H1 (cell line): ENCODE data around the gene TOMM40. TPM values are rescaled to one million over a fixed set of nuclear protein-coding genes. Genes with fewer than 3 reads are reported as not detected.
A peak's percentile ranks its signal among the peaks of the same experiment; 100 is the strongest.

Source experiments
- CTCF ChIA-PET: fragments of 300-600 bp; sonication (Branson Sonifier 250); formaldehyde crosslinking; loops from one replicate; lab custom pipeline; 2021; ENCODE audit not compliant: partially characterized antibody; lab: Charles Lee
- POLR2A ChIA-PET: fragments of 300-600 bp; sonication (Branson Sonifier 250); formaldehyde crosslinking; loops from one replicate; lab custom pipeline; 2021; ENCODE audit warnings: inconsistent platforms; ENCODE audit not compliant: partially characterized antibody; lab: Charles Lee
- DNase-seq, 2 experiments: peaks; one replicate each; pipeline versions ENCODE4 v3.0.0 to v3.0.0-alpha.2; 2010 to 2022; ENCODE audit warnings: low spot score in 2 of 2, low read depth in 1 of 2, mixed read lengths in 1 of 2
- FAIRE-seq: peaks from 2 replicates; lab custom pipeline; 2011; peaks lifted over from hg19 to GRCh38; lab: Jason Lieb, UNC
- H2AFZ ChIP-seq: 2 replicates; pipeline ENCODE4 v1.8.1; 2012; ENCODE audit warnings: low read length, inconsistent platforms
- H2AK5ac ChIP-seq: 2 replicates; pipeline ENCODE4 v1.6.1; 2013; ENCODE audit warnings: low read depth, low read length
- H2BK120ac ChIP-seq: replicated peaks from 2 replicates; pipeline ENCODE3; 2013; ENCODE audit warnings: low read depth, low read length, inconsistent platforms
- H2BK12ac ChIP-seq: 2 replicates; pipeline ENCODE4 v1.6.1; 2013; ENCODE audit warnings: low read depth, low read length
- H2BK15ac ChIP-seq: 2 replicates; pipeline ENCODE4 v1.6.1; 2013; ENCODE audit warnings: low read length
- H2BK20ac ChIP-seq: 2 replicates; pipeline ENCODE4 v1.6.1; 2013; ENCODE audit warnings: low read length
- H2BK5ac ChIP-seq: 2 replicates; pipeline ENCODE4 v1.6.1; 2013; ENCODE audit warnings: low read depth, low read length
- H3K14ac ChIP-seq: 2 replicates; pipeline ENCODE4 v1.6.1; 2013; ENCODE audit warnings: inconsistent platforms; ENCODE audit not compliant: insufficient read length
- H3K18ac ChIP-seq: 2 replicates; pipeline ENCODE4 v1.6.1; 2013; ENCODE audit warnings: low read length; ENCODE audit errors: extremely low read depth
- H3K23ac ChIP-seq: 2 replicates; pipeline ENCODE4 v1.6.1; 2013; ENCODE audit warnings: inconsistent platforms; ENCODE audit not compliant: insufficient read length
- H3K23me2 ChIP-seq: 2 replicates; pipeline ENCODE4 v1.6.1; 2013; ENCODE audit warnings: low read depth, low read length
- H3K27ac ChIP-seq: 2 replicates; pipeline ENCODE4 v1.6.1; 2011; ENCODE audit warnings: low read depth, low read length, inconsistent platforms
- H3K27me3 ChIP-seq, 4 experiments: replicated peaks in 1 of 4; 1 replicate in 1 of 4; 2 replicates in 3 of 4; pipeline versions ENCODE4 v1.6.1 to v1.8.1; 2011 to 2013; ENCODE audit warnings: low read length in 3 of 4, mild to moderate bottlenecking in 3 of 4, inconsistent platforms in 2 of 4, mixed read lengths in 2 of 4, moderate library complexity in 1 of 4; ENCODE audit not compliant: control insufficient read depth in 3 of 4, insufficient read depth in 3 of 4; ENCODE audit errors: extremely low read depth in 1 of 4
- H3K36me3 ChIP-seq, 4 experiments: 2 replicates each; pipeline versions ENCODE4 v1.6.1 to v1.8.1; 2011 to 2013; ENCODE audit warnings: mild to moderate bottlenecking in 4 of 4, low read length in 3 of 4, moderate library complexity in 2 of 4, control low read depth in 1 of 4, inconsistent platforms in 1 of 4; ENCODE audit not compliant: insufficient read depth in 4 of 4, control insufficient read depth in 2 of 4
- H3K4ac ChIP-seq: replicated peaks from 2 replicates; pipeline ENCODE3; 2013; ENCODE audit warnings: low read length, low read depth, mixed read lengths, inconsistent platforms; ENCODE audit not compliant: insufficient read length
- H3K4me1 ChIP-seq, 4 experiments: replicated peaks in 1 of 4; 1 replicate in 1 of 4; 2 replicates in 3 of 4; pipeline versions ENCODE4 v1.6.1 to v1.8.1; 2011 to 2013; ENCODE audit warnings: low read length in 3 of 4, inconsistent platforms in 2 of 4, mixed read lengths in 1 of 4; ENCODE audit not compliant: insufficient read depth in 4 of 4, control insufficient read depth in 3 of 4
- H3K4me2 ChIP-seq, 2 experiments: 2 replicates each; pipeline versions ENCODE4 v1.6.1 to v1.8.1; 2011 to 2013; ENCODE audit warnings: low read depth in 2 of 2, low read length in 2 of 2, control low read depth in 1 of 2, inconsistent platforms in 1 of 2, mild to moderate bottlenecking in 1 of 2; ENCODE audit not compliant: insufficient read depth in 1 of 2
- H3K4me3 ChIP-seq, 4 experiments: fragments of 200-600, 300-600 bp in 1 of 4; sonication (generic), shearing (Covaris generic), sonication (Bioruptor Twin) in 1 of 4; 2 replicates each; pipeline versions ENCODE4 v1.5.1 to v1.8.1; 2011 to 2016; ENCODE audit warnings: low read length in 4 of 4, low read depth in 3 of 4, control low read depth in 2 of 4, inconsistent platforms in 2 of 4, mild to moderate bottlenecking in 2 of 4, mixed read lengths in 1 of 4, moderate library complexity in 1 of 4; ENCODE audit not compliant: insufficient read depth in 2 of 4; ENCODE audit errors: extremely low read depth in 1 of 4
- H3K56ac ChIP-seq: replicated peaks from 2 replicates; pipeline ENCODE3; 2013; ENCODE audit warnings: low read depth, mild to moderate bottlenecking, mixed read lengths, low read length, inconsistent platforms; ENCODE audit not compliant: insufficient read length
- H3K79me1 ChIP-seq: 2 replicates; pipeline ENCODE4 v1.6.1; 2013; ENCODE audit warnings: low read depth, low read length, control low read depth
- H3K79me2 ChIP-seq, 2 experiments: 2 replicates each; pipeline versions ENCODE4 v1.6.1 to v1.8.1; 2012 to 2013; ENCODE audit warnings: low read length in 2 of 2, mild to moderate bottlenecking in 2 of 2, inconsistent platforms in 1 of 2; ENCODE audit not compliant: insufficient read depth in 2 of 2, control insufficient read depth in 1 of 2
- H3K9ac ChIP-seq, 4 experiments: replicated peaks in 1 of 4; 1 replicate in 1 of 4; 2 replicates in 3 of 4; pipeline versions ENCODE4 v1.6.1 to v1.8.1; 2011 to 2013; ENCODE audit warnings: low read depth in 3 of 4, low read length in 3 of 4, control low read depth in 2 of 4, mild to moderate bottlenecking in 2 of 4, moderate library complexity in 2 of 4, inconsistent platforms in 1 of 4; ENCODE audit errors: extremely low read depth in 1 of 4
- H3K9me3 ChIP-seq, 2 experiments: 2 replicates each; pipeline versions ENCODE4 v1.6.1 to v1.8.1; 2012 to 2013; ENCODE audit warnings: mild to moderate bottlenecking in 2 of 2, moderate library complexity in 2 of 2, control low read depth in 1 of 2, inconsistent platforms in 1 of 2, low read depth in 1 of 2, low read length in 1 of 2, mixed read lengths in 1 of 2; ENCODE audit not compliant: insufficient read depth in 2 of 2
- H4K20me1 ChIP-seq, 2 experiments: replicated peaks in 1 of 2; 2 replicates each; pipeline versions ENCODE3 to v1.8.1; 2011 to 2013; ENCODE audit warnings: inconsistent platforms in 2 of 2, low read length in 2 of 2, mild to moderate bottlenecking in 1 of 2; ENCODE audit not compliant: insufficient read depth in 2 of 2, control insufficient read depth in 1 of 2
- H4K5ac ChIP-seq: 2 replicates; pipeline ENCODE4 v1.6.1; 2013; ENCODE audit warnings: low read length, low read depth, mixed read lengths, inconsistent platforms; ENCODE audit not compliant: insufficient read length
- H4K8ac ChIP-seq: 2 replicates; pipeline ENCODE4 v1.8.0; 2013; ENCODE audit warnings: mild to moderate bottlenecking, moderate library complexity, low read length, inconsistent platforms; ENCODE audit not compliant: insufficient read depth; ENCODE audit errors: extremely low read depth
- H4K91ac ChIP-seq: replicated peaks from 2 replicates; pipeline ENCODE3; 2013; ENCODE audit warnings: low read length, mixed read lengths, inconsistent platforms; ENCODE audit not compliant: insufficient read length
- BACH1 ChIP-seq: IDR thresholded peaks from 2 replicates; pipeline ENCODE4 v1.6.1; 2012; ENCODE audit warnings: low read length, improper control_type of control experiment
- CBX5 ChIP-seq: fragments of 300-800, 300-1000 bp; sonication (generic); IDR thresholded peaks from 2 replicates; pipeline ENCODE4 v1.7.1; 2016; ENCODE audit warnings: antibody characterized with exemption, low read length, low read depth
- GTF2F1 ChIP-seq: IDR thresholded peaks from 2 replicates; pipeline ENCODE4 v1.6.1; 2012; ENCODE audit warnings: low read depth, low read length, improper control_type of control experiment, borderline replicate concordance
- POLR2A ChIP-seq, 2 experiments: IDR thresholded peaks; 1 replicate in 1 of 2; 2 replicates in 1 of 2; pipeline ENCODE4 v1.6.1; 2011; ENCODE audit warnings: low read depth in 2 of 2, low read length in 2 of 2, mild to moderate bottlenecking in 2 of 2; ENCODE audit errors: control extremely low read depth in 1 of 2
- POLR2AphosphoS5 ChIP-seq: IDR thresholded peaks from 2 replicates; pipeline ENCODE4 v1.6.1; 2011; ENCODE audit warnings: low read depth, low read length
- TAF1 ChIP-seq: IDR thresholded peaks from 2 replicates; pipeline ENCODE4 v1.6.1; 2011; ENCODE audit warnings: mild to moderate bottlenecking, low read depth, low read length
- YY1 ChIP-seq: IDR thresholded peaks from 2 replicates; pipeline ENCODE4 v1.6.1; 2011; ENCODE audit warnings: low read depth, mild to moderate bottlenecking, low read length
- WGBS, 2 experiments: shearing (Covaris generic) in 1 of 2; methylation state at CpG; one replicate each; pipeline versions ENCODE4 v1.1.6 to v1.1.7; 2013 to 2015; ENCODE audit warnings: low lambda C conversion rate in 2 of 2, mixed read lengths in 2 of 2, inconsistent platforms in 1 of 2, low coverage in 1 of 2, missing lambda C conversion rate in 1 of 2; ENCODE audit not compliant: insufficient replicate concordance in 2 of 2, insufficient coverage in 1 of 2, insufficient read length in 1 of 2; ENCODE audit errors: extremely low coverage in 1 of 2, missing lambda C conversion rate in 1 of 2; 5-methylcytosine and 5-hydroxymethylcytosine counted together
- polyA plus RNA-seq, 7 experiments: library from polyadenylated mRNA; depleted of rRNA in 3 of 7; stranded (reverse) in 5 of 7; unstranded in 2 of 7; fragments of >200 nt in 5 of 7; fragments of 200-250 nt in 2 of 7; gene quantifications; 1 replicate in 5 of 7; 2 replicates in 1 of 7; 4 replicates in 1 of 7; pipeline versions ENCODE4 v1.2.1 to v1.2.3, GENCODE V29; 2011 to 2013; ENCODE audit warnings: missing spikeins in 2 of 7, mixed read lengths in 2 of 7
- total RNA-seq: library from RNA; stranded (reverse); fragmentation: NEBNext Ultra II Directional; extraction: Animal tissue kit (Norgen Biotek cat#: 25700); gene quantifications from 2 replicates; pipeline ENCODE4 v1.2.1, GENCODE V29; 2021
- TF ChIP-seq, protein P1 (sequence below), 3 experiments: IDR thresholded peaks; 1 replicate in 2 of 3; 2 replicates in 1 of 3; pipeline versions ENCODE4 v1.5.1 to v1.6.1; 2011; ENCODE audit warnings: low read length in 3 of 3, mild to moderate bottlenecking in 3 of 3, inconsistent platforms in 2 of 3, low read depth in 1 of 3, moderate library complexity in 1 of 3; ENCODE audit not compliant: insufficient read depth in 1 of 3; ENCODE audit errors: control extremely low read depth in 1 of 3
- TF ChIP-seq, protein P2 (sequence below): IDR thresholded peaks from 2 replicates; pipeline ENCODE4 v1.6.1; 2012; ENCODE audit warnings: inconsistent platforms

Gene TOMM40
- total and polyA plus RNA-seq, 2 of the 8 experiments (the other 6 are each of a cell fraction or from before 2014, with no cell fraction given): 154 to 179 TPM

DNA sequence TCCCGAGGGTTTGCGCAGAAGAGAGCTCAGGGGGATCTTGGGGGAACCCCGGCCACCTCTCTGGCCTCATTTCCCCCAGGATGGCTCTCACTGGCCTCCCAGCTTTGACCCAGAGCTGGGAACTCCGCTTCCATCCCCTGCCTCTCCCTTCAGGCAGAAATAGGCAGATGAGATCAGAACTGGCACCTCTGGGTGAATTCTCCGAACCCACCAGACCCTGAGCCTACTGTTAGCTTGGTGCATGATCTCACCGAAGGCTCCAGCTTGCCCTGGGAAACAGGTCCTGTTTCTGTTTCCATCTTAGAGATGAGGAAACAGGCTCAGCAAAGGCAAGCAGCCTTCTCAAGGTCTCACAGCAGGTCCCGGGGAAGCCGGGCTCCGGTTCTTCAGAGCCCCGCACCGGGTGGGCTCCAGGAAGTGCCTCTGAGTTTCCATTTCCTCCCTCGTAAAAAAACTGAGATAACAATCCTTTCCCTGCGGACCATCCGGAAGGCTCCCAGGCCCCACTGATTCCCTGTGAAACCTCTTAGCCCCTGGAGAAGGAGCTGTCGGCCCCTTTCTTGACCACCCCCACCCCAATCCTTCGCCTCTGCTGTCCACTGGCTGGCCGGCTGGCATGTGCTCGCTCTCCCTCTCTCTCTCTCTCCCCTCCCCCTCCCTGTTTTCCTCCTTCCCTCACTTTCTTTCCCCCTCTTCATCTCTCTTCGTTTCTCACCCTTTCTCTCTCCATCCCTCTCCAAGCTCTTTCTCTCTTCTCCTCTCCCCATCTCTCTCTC is 42.8 kb upstream of the TOMM40 start:
- H3K23ac ChIP-seq: no peak overlapping the region
- H2BK12ac ChIP-seq: no peak overlapping the region; the same call in 1 of the 2 replicates
- H3K79me1 ChIP-seq: peaks cover 13% of the 10 kb centered on the region
- no peaks in the 10 kb centered on the region for H3K9me3 ChIP-seq
- peaks cover 19 to 62% of the 10 kb centered on the region in 2 experiments for H3K79me2 ChIP-seq
- peak overlapping the region; percentile 85 for H4K91ac ChIP-seq
- H2BK5ac ChIP-seq: peak overlapping the region; percentile 88
- no peak overlapping the region for H3K14ac ChIP-seq
- WGBS, 2 experiments: 1% methylated on average over 19 of the region's 19 CpGs; no CpG with 5 or more reads in 1 of the 2 experiments
- peak overlapping the region; percentile 36 to 90 (median 82); a peak in 6 of 7 replicates for H3K9ac ChIP-seq
- H4K8ac ChIP-seq: no peak overlapping the region
- FAIRE-seq (no peak), DNase-seq (peak in 1 of 2 experiments; percentile 66)
- no peaks in the 10 kb centered on the region for H3K36me3 ChIP-seq
- no peaks in the 10 kb centered on the region for H3K27me3 ChIP-seq
- peaks cover 14 to 24% (median 16%) of the 10 kb centered on the region in 4 experiments for H3K4me1 ChIP-seq
- no peak overlapping the region for H2AK5ac ChIP-seq
- peaks cover 18% of the 10 kb centered on the region for H3K23me2 ChIP-seq
- POLR2A ChIA-PET: interaction anchor here (0.6 to 6.6 kb wide), 37 partner anchors 10 to 231 kb away, joined by 3 to 65 read pairs (median 5); partner anchors contain the start of genes APOE, BCAM, CLASRP and CLPTM1
- H3K4ac ChIP-seq: no peak overlapping the region
- H2BK20ac ChIP-seq: no peak overlapping the region
- peak overlapping the region; percentile 85 to 95 for H3K4me2 ChIP-seq
- peak overlapping the region; percentile 96 for H3K18ac ChIP-seq
- peak overlapping the region; percentile 25 for H2BK120ac ChIP-seq
- H2BK15ac ChIP-seq: no peak overlapping the region
- peak overlapping the region; percentile 60 for H3K56ac ChIP-seq
- peak overlapping the region; percentile 58 for H4K5ac ChIP-seq
- H4K20me1 ChIP-seq: peaks cover 23 to 27% of the 10 kb centered on the region in 2 experiments
- no peak overlapping the region for H2AFZ ChIP-seq
- CTCF ChIA-PET: interaction anchor here (0.5 to 2.5 kb wide), 20 partner anchors 12 to 1073 kb away, joined by 3 to 10 read pairs (median 3); partner anchors contain the start of genes CBLC and RELB
- peak overlapping the region; percentile 43 for H3K27ac ChIP-seq
- peak overlapping the region; percentile 77 to 98 (median 92) for H3K4me3 ChIP-seq
- TF ChIP-seq POLR2A (IDR thresholded peaks at IDR 0.05; ENCODE audit: control extremely low read depth in 1 of 2, low read depth in 2 of 2, low read length in 2 of 2) (peak; percentile 19 to 40), CBX5 (no peak), GTF2F1 (no peak), POLR2AphosphoS5 (peak; percentile 48), YY1 (no peak), BACH1 (no peak), TAF1 (peak; percentile 38)
- TF ChIP-seq, protein P1, sequence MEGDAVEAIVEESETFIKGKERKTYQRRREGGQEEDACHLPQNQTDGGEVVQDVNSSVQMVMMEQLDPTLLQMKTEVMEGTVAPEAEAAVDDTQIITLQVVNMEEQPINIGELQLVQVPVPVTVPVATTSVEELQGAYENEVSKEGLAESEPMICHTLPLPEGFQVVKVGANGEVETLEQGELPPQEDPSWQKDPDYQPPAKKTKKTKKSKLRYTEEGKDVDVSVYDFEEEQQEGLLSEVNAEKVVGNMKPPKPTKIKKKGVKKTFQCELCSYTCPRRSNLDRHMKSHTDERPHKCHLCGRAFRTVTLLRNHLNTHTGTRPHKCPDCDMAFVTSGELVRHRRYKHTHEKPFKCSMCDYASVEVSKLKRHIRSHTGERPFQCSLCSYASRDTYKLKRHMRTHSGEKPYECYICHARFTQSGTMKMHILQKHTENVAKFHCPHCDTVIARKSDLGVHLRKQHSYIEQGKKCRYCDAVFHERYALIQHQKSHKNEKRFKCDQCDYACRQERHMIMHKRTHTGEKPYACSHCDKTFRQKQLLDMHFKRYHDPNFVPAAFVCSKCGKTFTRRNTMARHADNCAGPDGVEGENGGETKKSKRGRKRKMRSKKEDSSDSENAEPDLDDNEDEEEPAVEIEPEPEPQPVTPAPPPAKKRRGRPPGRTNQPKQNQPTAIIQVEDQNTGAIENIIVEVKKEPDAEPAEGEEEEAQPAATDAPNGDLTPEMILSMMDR (IDR thresholded peaks at IDR 0.05; ENCODE audit: control extremely low read depth in 1 of 3, insufficient read depth in 1 of 3, low read depth in 1 of 3, low read length in 3 of 3): no peak
- TF ChIP-seq, protein P2, sequence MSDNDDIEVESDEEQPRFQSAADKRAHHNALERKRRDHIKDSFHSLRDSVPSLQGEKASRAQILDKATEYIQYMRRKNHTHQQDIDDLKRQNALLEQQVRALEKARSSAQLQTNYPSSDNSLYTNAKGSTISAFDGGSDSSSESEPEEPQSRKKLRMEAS: peak; percentile 88
